Mammary epithelial cell (primary cell): ENCODE data around the gene ENC1.

Experiments used
- EZH2 ChIP-seq: IDR thresholded peaks from 2 replicates; pipeline ENCODE4 v1.6.1; 2012; ENCODE audit warnings: low read length, inconsistent platforms, borderline replicate concordance
- TF ChIP-seq, protein P1 (sequence below), 2 donors: IDR thresholded peaks in 1 of 2; conservative IDR thresholded peaks in 1 of 2; 2 replicates each; pipeline ENCODE4 v1.5.1; 2011 to 2012; ENCODE audit warnings: inconsistent platforms in 2 of 2, low read length in 2 of 2, mild to moderate bottlenecking in 2 of 2, control low read depth in 1 of 2, low read depth in 1 of 2; ENCODE audit not compliant: insufficient read depth in 1 of 2; ENCODE audit errors: extremely low read depth in 1 of 2

GRCh38 chr5:74684900-74685851 lies 44.6 kb upstream of the ENC1 start, which contains the start of gene HEXB:
- TF ChIP-seq, protein P1, sequence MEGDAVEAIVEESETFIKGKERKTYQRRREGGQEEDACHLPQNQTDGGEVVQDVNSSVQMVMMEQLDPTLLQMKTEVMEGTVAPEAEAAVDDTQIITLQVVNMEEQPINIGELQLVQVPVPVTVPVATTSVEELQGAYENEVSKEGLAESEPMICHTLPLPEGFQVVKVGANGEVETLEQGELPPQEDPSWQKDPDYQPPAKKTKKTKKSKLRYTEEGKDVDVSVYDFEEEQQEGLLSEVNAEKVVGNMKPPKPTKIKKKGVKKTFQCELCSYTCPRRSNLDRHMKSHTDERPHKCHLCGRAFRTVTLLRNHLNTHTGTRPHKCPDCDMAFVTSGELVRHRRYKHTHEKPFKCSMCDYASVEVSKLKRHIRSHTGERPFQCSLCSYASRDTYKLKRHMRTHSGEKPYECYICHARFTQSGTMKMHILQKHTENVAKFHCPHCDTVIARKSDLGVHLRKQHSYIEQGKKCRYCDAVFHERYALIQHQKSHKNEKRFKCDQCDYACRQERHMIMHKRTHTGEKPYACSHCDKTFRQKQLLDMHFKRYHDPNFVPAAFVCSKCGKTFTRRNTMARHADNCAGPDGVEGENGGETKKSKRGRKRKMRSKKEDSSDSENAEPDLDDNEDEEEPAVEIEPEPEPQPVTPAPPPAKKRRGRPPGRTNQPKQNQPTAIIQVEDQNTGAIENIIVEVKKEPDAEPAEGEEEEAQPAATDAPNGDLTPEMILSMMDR (conservative IDR thresholded peaks at IDR 0.05 in 1 of 2, IDR thresholded peaks at IDR 0.05 in 1 of 2; ENCODE audit: extremely low read depth in 1 of 2, insufficient read depth in 1 of 2, low read depth in 1 of 2, low read length in 2 of 2), result no peak
- TF ChIP-seq EZH2, result no peak
